HG03139 (cell line): ENCODE data around the gene AKIRIN1.
"Not testable (repeated sequence)": the region's sequence is repeated elsewhere in the genome, so short reads cannot be mapped to it uniquely, and the experiment has no call there.

Experiments
- ATAC-seq: cut with Tn5 transposase; IDR thresholded peaks from one replicate; pipeline ENCODE4 v1.9.1; 2021; ENCODE audit not compliant: unreplicated experiment

Gene AKIRIN1

GRCh38 chr1:38990738-38991637 is at the start of gene AKIRIN1:
Gene AKIRIN1 (plus strand): TSS chr1:38991276. CDS start chr1:38991381, 105 bp downstream.
- ATAC-seq = peak; percentile 90

- no peak for ATAC-seq
Measured at GRCh38 chr1:38941527-38942019, 49.5 kb upstream of the AKIRIN1 start, which contains the start of gene RHBDL2. Gene RHBDL2 (minus strand): TSS chr1:38941830. CDS start chr1:38919212, 22,618 bp downstream.

GRCh38 chr1:38942664-38943428 is 48.2 kb upstream of the AKIRIN1 start:
- ATAC-seq = no peak

- no peak for ATAC-seq
Measured at GRCh38 chr1:38944547-38944946, 46.5 kb upstream of the AKIRIN1 start.

- no peak for ATAC-seq
Measured at GRCh38 chr1:38950553-38950952, 40.5 kb upstream of the AKIRIN1 start.

- ATAC-seq = no peak
Measured at GRCh38 chr1:38953433-38953860, 37.6 kb upstream of the AKIRIN1 start.

- no peak for ATAC-seq
Measured at GRCh38 chr1:38958967-38959366, 32.1 kb upstream of the AKIRIN1 start.

GRCh38 chr1:38962113-38962512 is 29.0 kb upstream of the AKIRIN1 start:
- no peak for ATAC-seq

- no peak for ATAC-seq
Measured at GRCh38 chr1:38962560-38962959, 28.5 kb upstream of the AKIRIN1 start.

- no peak for ATAC-seq
Measured at GRCh38 chr1:38964140-38964548, 26.9 kb upstream of the AKIRIN1 start.

GRCh38 chr1:38973145-38973544 is 17.9 kb upstream of the AKIRIN1 start:
- ATAC-seq = not testable (repeated sequence)

- ATAC-seq = no peak
Measured at GRCh38 chr1:38973659-38974437, 17.2 kb upstream of the AKIRIN1 start.

GRCh38 chr1:38977399-38978244 is 13.5 kb upstream of the AKIRIN1 start:
- not testable (repeated sequence) for ATAC-seq

GRCh38 chr1:38978245-38978542 is 12.9 kb upstream of the AKIRIN1 start:
- not testable (repeated sequence) for ATAC-seq

- ATAC-seq = not testable (repeated sequence)
Measured at GRCh38 chr1:38979380-38979779, 11.7 kb upstream of the AKIRIN1 start.

- no peak for ATAC-seq
Measured at GRCh38 chr1:38989979-38990378, 1.1 kb upstream of the AKIRIN1 start.

GRCh38 chr1:38990386-38990737 is 714 bp upstream of the AKIRIN1 start:
- ATAC-seq = no peak

GRCh38 chr1:38991638-38992411 is 749 bp downstream of the AKIRIN1 start:
- ATAC-seq = no peak

- no peak for ATAC-seq
Measured at GRCh38 chr1:38992412-38993111, 1.5 kb downstream of the AKIRIN1 start.
